Activated CD8-positive, alpha-beta T cell treated with anti-CD3 and anti-CD28 coated beads, Interleukin-2, amount 10 ng/mL, durations not matched to agents 7 days and 5 days (primary cell): ENCODE results near the gene TIGD3. TPM values are rescaled to one million over a fixed set of nuclear protein-coding genes. Genes with fewer than 3 reads are reported as not detected.
A peak's percentile ranks its signal among the peaks of the same experiment; 100 is the strongest.

Experiments used
- ATAC-seq: fragments of 150-1000 bp; cut with Tn5 transposase; one replicate; pipeline ENCODE4 v1.10.0; 2021; ENCODE audit warnings: moderate library complexity
- CTCF ChIA-PET: fragments of 350-600 bp; sonication (Branson Sonifier 250); formaldehyde crosslinking; loops from one replicate; lab custom pipeline; 2021; ENCODE audit warnings: antibody characterized with exemption; lab: Charles Lee
- POLR2A ChIA-PET: fragments of 350-600 bp; sonication (Branson Sonifier 250); formaldehyde crosslinking; loops from one replicate; lab custom pipeline; 2021; ENCODE audit warnings: antibody characterized with exemption; lab: Charles Lee
- DNase-seq: peaks from one replicate; pipeline ENCODE4 v3.0.0-alpha.2; 2020
- H3K27ac Mint-ChIP-seq: one replicate; pipeline ENCODE4 v1.8.0; 2021; ENCODE audit warnings: mild to moderate bottlenecking, mixed read lengths
- H3K27me3 Mint-ChIP-seq: one replicate; pipeline ENCODE4 v1.8.0; 2021; ENCODE audit warnings: low read depth, mixed read lengths
- H3K36me3 Mint-ChIP-seq: one replicate; pipeline ENCODE4 v1.8.0; 2021; ENCODE audit warnings: low read depth, mixed read lengths
- H3K4me1 Mint-ChIP-seq: one replicate; pipeline ENCODE4 v1.8.0; 2021; ENCODE audit warnings: low read depth, mixed read lengths
- H3K4me3 Mint-ChIP-seq: one replicate; pipeline ENCODE4 v1.8.0; 2021; ENCODE audit warnings: mild to moderate bottlenecking, mixed read lengths
- H3K9me3 Mint-ChIP-seq: one replicate; pipeline ENCODE4 v1.8.0; 2022; ENCODE audit warnings: mixed read lengths; ENCODE audit not compliant: insufficient read depth
- total RNA-seq, 2 experiments: library from RNA; stranded (reverse); gene quantifications; one replicate each; pipeline ENCODE4 v1.2.3, GENCODE V29; 2021

Gene TIGD3
- total RNA-seq, 2 experiments from 2014 or later: 1.1 to 1.4 TPM

GRCh38 chr11:65400307-65401072, 45.9 kb downstream of the TIGD3 start:
- DNase-seq (no peak), ATAC-seq (no peak)
- H3K4me3 Mint-ChIP-seq: no peak overlapping the region
- H3K9me3 Mint-ChIP-seq: no peaks in the 10 kb centered on the region
- H3K27me3 Mint-ChIP-seq: no peaks in the 10 kb centered on the region
- H3K36me3 Mint-ChIP-seq: peaks cover 36% of the 10 kb centered on the region
- H3K4me1 Mint-ChIP-seq: peaks cover 4% of the 10 kb centered on the region
- no peak overlapping the region for H3K27ac Mint-ChIP-seq
- ChIA-PET CTCF (no interaction called here), POLR2A (no interaction called here)

GRCh38 chr11:65401073-65401802, 46.7 kb downstream of the TIGD3 start:
- CTCF ChIA-PET: no interaction called here

GRCh38 chr11:65401803-65402248, 47.3 kb downstream of the TIGD3 start:
- no peak for DNase-seq
- ChIA-PET CTCF (interaction anchor here (6.9 kb wide), 1 partner anchor 14 kb away, joined by 35 read pairs; no protein-coding TSS in a partner anchor), POLR2A (interaction anchor here (0.6 to 0.7 kb wide), 2 partner anchors 12 to 204 kb away, joined by 3 read pairs; no protein-coding TSS in a partner anchor)
- no peak for ATAC-seq
- no peak overlapping the region for H3K4me3 Mint-ChIP-seq
- no peaks in the 10 kb centered on the region for H3K9me3 Mint-ChIP-seq
- H3K4me1 Mint-ChIP-seq: peaks cover 4% of the 10 kb centered on the region
- peaks cover 39% of the 10 kb centered on the region for H3K36me3 Mint-ChIP-seq
- H3K27me3 Mint-ChIP-seq: no peaks in the 10 kb centered on the region
- H3K27ac Mint-ChIP-seq: no peak overlapping the region

More at GRCh38 chr11:65401073-65401802, 46.7 kb downstream of the TIGD3 start:
- Mint-ChIP-seq H3K27me3 (no peaks in the 10 kb centered on the region), H3K4me3 (no peak overlapping the region), H3K27ac (no peak overlapping the region), H3K36me3 (peaks cover 39% of the 10 kb centered on the region), H3K9me3 (no peaks in the 10 kb centered on the region), H3K4me1 (peaks cover 4% of the 10 kb centered on the region)
- DNase-seq: no peak
- POLR2A ChIA-PET: interaction anchor here (0.6 kb wide), 1 partner anchor 13 kb away, joined by 3 read pairs; no protein-coding TSS in a partner anchor
- ATAC-seq: no peak

GRCh38 chr11:65402790-65403189, 48.2 kb downstream of the TIGD3 start:
- ATAC-seq: no peak
- DNase-seq: no peak
- peaks cover 34% of the 10 kb centered on the region for H3K36me3 Mint-ChIP-seq
- no peaks in the 10 kb centered on the region for H3K27me3 Mint-ChIP-seq
- H3K4me3 Mint-ChIP-seq: no peak overlapping the region
- no peak overlapping the region for H3K27ac Mint-ChIP-seq
- H3K4me1 Mint-ChIP-seq: peaks cover 4% of the 10 kb centered on the region
- no peaks in the 10 kb centered on the region for H3K9me3 Mint-ChIP-seq
- CTCF ChIA-PET: interaction anchor here (6.9 kb wide), 1 partner anchor 13 kb away, joined by 35 read pairs; no protein-coding TSS in a partner anchor
- POLR2A ChIA-PET: interaction anchor here (1.2 kb wide), 1 partner anchor 13 kb away, joined by 6 read pairs; no protein-coding TSS in a partner anchor

- no peak for ATAC-seq
- H3K27me3 Mint-ChIP-seq: no peaks in the 10 kb centered on the region
- ChIA-PET POLR2A (interaction anchor here (0.5 to 1.2 kb wide), 4 partner anchors 9 to 96 kb away, joined by 3 to 6 read pairs (median 4); no protein-coding TSS in a partner anchor), CTCF (interaction anchor here (6.9 kb wide), 1 partner anchor 12 kb away, joined by 35 read pairs; no protein-coding TSS in a partner anchor)
- no peak for DNase-seq
- peaks cover 4% of the 10 kb centered on the region for H3K4me1 Mint-ChIP-seq
- H3K36me3 Mint-ChIP-seq: peaks cover 32% of the 10 kb centered on the region
- H3K9me3 Mint-ChIP-seq: no peaks in the 10 kb centered on the region
- peak overlapping the region; percentile 42 for H3K27ac Mint-ChIP-seq
- H3K4me3 Mint-ChIP-seq: no peak overlapping the region
Measured at GRCh38 chr11:65403607-65404121, 49.1 kb downstream of the TIGD3 start.

GRCh38 chr11:65404210-65404609, 49.7 kb downstream of the TIGD3 start:
- CTCF ChIA-PET: interaction anchor here (6.9 kb wide), 1 partner anchor 12 kb away, joined by 35 read pairs; no protein-coding TSS in a partner anchor
- H3K4me1 Mint-ChIP-seq: peaks cover 4% of the 10 kb centered on the region
- H3K27me3 Mint-ChIP-seq: no peaks in the 10 kb centered on the region
- no peaks in the 10 kb centered on the region for H3K9me3 Mint-ChIP-seq
- no peak overlapping the region for H3K27ac Mint-ChIP-seq
- H3K4me3 Mint-ChIP-seq: no peak overlapping the region
- H3K36me3 Mint-ChIP-seq: peaks cover 33% of the 10 kb centered on the region
- no peak for ATAC-seq
- POLR2A ChIA-PET: interaction anchor here (0.5 to 1.2 kb wide), 5 partner anchors 10 to 96 kb away, joined by 3 to 6 read pairs (median 3); no protein-coding TSS in a partner anchor
- DNase-seq: no peak

GRCh38 chr11:65404638-65405339, 50.2 kb downstream of the TIGD3 start:
- Mint-ChIP-seq H3K9me3 (no peaks in the 10 kb centered on the region), H3K4me1 (peaks cover 4% of the 10 kb centered on the region), H3K27ac (no peak overlapping the region), H3K27me3 (no peaks in the 10 kb centered on the region), H3K36me3 (peaks cover 35% of the 10 kb centered on the region), H3K4me3 (no peak overlapping the region)
- DNase-seq (no peak), ATAC-seq (no peak)
- POLR2A ChIA-PET: interaction anchor here (0.6 kb wide), 2 partner anchors 43 to 176 kb away, joined by 3 read pairs; no protein-coding TSS in a partner anchor
- CTCF ChIA-PET: interaction anchor here (1.0 to 6.9 kb wide), 2 partner anchors 11 to 106 kb away, joined by 3 to 35 read pairs; no protein-coding TSS in a partner anchor

Other genes starting within 250 kb of the TIGD3 start
- 10 to 100 TPM; 25.3 to 26.1 TPM for gene TM7SF2, start 242.9 kb upstream of the TIGD3 start, total RNA-seq
- 10 to 100 TPM; 11.6 to 12.4 TPM for gene ZNHIT2, start 237.1 kb upstream of the TIGD3 start, total RNA-seq
- gene FAU, start 232.6 kb upstream of the TIGD3 start, total RNA-seq: 1,000 to 10,000 TPM in 1 of 2 experiments, 100 to 1,000 TPM in 1; 986 to 1,038 TPM
- gene MRPL49, start 232.4 kb upstream of the TIGD3 start, total RNA-seq: 10 to 100 TPM; 47.3 to 51.1 TPM
- gene SYVN1, start 220.2 kb upstream of the TIGD3 start, total RNA-seq: 10 to 100 TPM; 28.7 to 33.0 TPM
- gene SPDYC, start 184.5 kb upstream of the TIGD3 start, total RNA-seq: not detected
- gene CAPN1, start 172.8 kb upstream of the TIGD3 start, total RNA-seq: 100 to 1,000 TPM; 170 to 179 TPM
- 10 to 100 TPM; 63.6 to 76.1 TPM for gene POLA2, start 92.8 kb upstream of the TIGD3 start, total RNA-seq
- gene CDC42EP2, start 39.9 kb upstream of the TIGD3 start, total RNA-seq: 1 to 10 TPM in 1 of 2 experiments, under 1 TPM in 1; 0.29 to 1.2 TPM
- 10 to 100 TPM; 56.3 to 56.9 TPM for gene DPF2, start 20.9 kb upstream of the TIGD3 start, total RNA-seq
- 10 to 100 TPM; 24.5 to 28.2 TPM for gene SLC25A45, start 27.9 kb downstream of the TIGD3 start, total RNA-seq
- 10 to 100 TPM; 51.0 to 54.7 TPM for gene FRMD8, start 31.9 kb downstream of the TIGD3 start, total RNA-seq
- gene NEAT1, start 68.0 kb downstream of the TIGD3 start, total RNA-seq: 100 to 1,000 TPM; 212 to 254 TPM
- 1,000 to 10,000 TPM; 3,822 to 4,094 TPM for gene MALAT1, start 144.3 kb downstream of the TIGD3 start, total RNA-seq
- 10 to 100 TPM; 68.0 to 69.5 TPM for gene SCYL1, start 170.3 kb downstream of the TIGD3 start, total RNA-seq
- 10 to 100 TPM; 64.7 to 70.8 TPM for gene LTBP3, start 203.6 kb downstream of the TIGD3 start, total RNA-seq
- gene ZNRD2, start 215.7 kb downstream of the TIGD3 start, total RNA-seq: 10 to 100 TPM; 39.2 to 40.7 TPM
- gene FAM89B, start 217.8 kb downstream of the TIGD3 start, total RNA-seq: 10 to 100 TPM; 32.0 to 33.6 TPM
- gene EHBP1L1, start 221.3 kb downstream of the TIGD3 start, total RNA-seq: 10 to 100 TPM; 94.4 to 95.3 TPM
- gene KCNK7, start 241.0 kb downstream of the TIGD3 start, total RNA-seq: under 1 TPM; 0.95 to 0.99 TPM